SK-N-SH treated with all-trans-retinoic acid at 6 μM for 48 hours (cell line): ENCODE results near the gene CTBP2.

Experiments
- ATAC-seq: fragments of 200-7000 bp; cut with Tn5 transposase; 3 replicates; pipeline ENCODE4 v1.9.1; 2020; ENCODE audit warnings: mild to moderate bottlenecking, moderate library complexity
- ARNTL ChIP-seq: fragments of 450-650 bp; formaldehyde crosslinking; IDR thresholded peaks from 2 replicates; pipeline ENCODE4 v1.5.0; 2020; ENCODE audit warnings: low read depth, mild to moderate bottlenecking, moderate library complexity, borderline replicate concordance
- BACH2 ChIP-seq: fragments of 250-450 bp; sonication (Bioruptor Pico); IDR thresholded peaks from 2 replicates; pipeline ENCODE4 v1.9.0; 2021; ENCODE audit warnings: mild to moderate bottlenecking, borderline replicate concordance
- CREB5 ChIP-seq: fragments of 250-450 bp; sonication (Bioruptor Pico); IDR thresholded peaks from 2 replicates; pipeline ENCODE4 v1.5.1; 2020; ENCODE audit warnings: low read depth, mild to moderate bottlenecking, moderate library complexity
- CSDC2 ChIP-seq: fragments of 250-450 bp; sonication (Bioruptor Pico); IDR thresholded peaks from 2 replicates; pipeline ENCODE4 v1.5.0; 2020; ENCODE audit warnings: mild to moderate bottlenecking, moderate library complexity
- CSRNP3 ChIP-seq: fragments of 250-450 bp; sonication (Bioruptor Pico); IDR thresholded peaks from 2 replicates; pipeline ENCODE4 v1.5.1; 2021; ENCODE audit warnings: mild to moderate bottlenecking, moderate library complexity
- ESRRG ChIP-seq: fragments of 250-450 bp; sonication (Bioruptor Pico); IDR thresholded peaks from 2 replicates; pipeline ENCODE4 v1.6.1; 2021; ENCODE audit warnings: mild to moderate bottlenecking
- ISL1 ChIP-seq: fragments of 250-450 bp; sonication (Bioruptor Pico); IDR thresholded peaks from 2 replicates; pipeline ENCODE4 v2.1.2; 2022; ENCODE audit warnings: mild to moderate bottlenecking, moderate library complexity
- OSR1 ChIP-seq: fragments of 250-450 bp; sonication (Bioruptor Pico); IDR thresholded peaks from 2 replicates; pipeline ENCODE4 v1.8.0; 2022; ENCODE audit warnings: moderate library complexity, mild to moderate bottlenecking, inconsistent platforms
- PATZ1 ChIP-seq: fragments of 250-450 bp; sonication (Bioruptor Pico); IDR thresholded peaks from 2 replicates; pipeline ENCODE4 v1.8.0; 2020; ENCODE audit warnings: mild to moderate bottlenecking, moderate library complexity, borderline replicate concordance
- POU6F1 ChIP-seq: fragments of 250-450 bp; sonication (Bioruptor Pico); IDR thresholded peaks from 2 replicates; pipeline ENCODE4 v1.8.0; 2021; ENCODE audit warnings: low read depth, mild to moderate bottlenecking, moderate library complexity, borderline replicate concordance
- PPARA ChIP-seq: fragments of 250-450 bp; sonication (Bioruptor Pico); IDR thresholded peaks from 2 replicates; pipeline ENCODE4 v1.5.0; 2020; ENCODE audit warnings: mild to moderate bottlenecking, borderline replicate concordance
- RARB ChIP-seq: fragments of 250-450 bp; sonication (Bioruptor Pico); IDR thresholded peaks from 2 replicates; pipeline ENCODE4 v1.8.0; 2021; ENCODE audit warnings: mild to moderate bottlenecking, moderate library complexity
- SNAI2 ChIP-seq: fragments of 250-450 bp; sonication (Bioruptor Pico); IDR thresholded peaks from 2 replicates; pipeline ENCODE4 v1.5.0; 2020; ENCODE audit warnings: mild to moderate bottlenecking, moderate library complexity
- TOX ChIP-seq: fragments of 250-450 bp; sonication (Bioruptor Pico); IDR thresholded peaks from 2 replicates; pipeline ENCODE4 v1.8.0; 2021; ENCODE audit warnings: mild to moderate bottlenecking, moderate library complexity, borderline replicate concordance
- TSHZ2 ChIP-seq: fragments of 250-450 bp; sonication (Bioruptor Pico); IDR thresholded peaks from 2 replicates; pipeline ENCODE4 v1.5.0; 2020; ENCODE audit warnings: mild to moderate bottlenecking, moderate library complexity
- ZC3H10 ChIP-seq: fragments of 250-450 bp; sonication (Bioruptor Pico); IDR thresholded peaks from 2 replicates; pipeline ENCODE4 v1.5.1; 2021; ENCODE audit warnings: mild to moderate bottlenecking, moderate library complexity
- ZFP3 ChIP-seq: fragments of 250-450 bp; sonication (Bioruptor Pico); IDR thresholded peaks from 2 replicates; pipeline ENCODE4 v1.5.0; 2020; ENCODE audit warnings: mild to moderate bottlenecking, moderate library complexity
- ZFP30 ChIP-seq: fragments of 450-650 bp; formaldehyde crosslinking; IDR thresholded peaks from 2 replicates; pipeline ENCODE4 v1.5.0; 2022; ENCODE audit warnings: mild to moderate bottlenecking, moderate library complexity
- ZNF70 ChIP-seq: fragments of 450-650 bp; formaldehyde crosslinking; IDR thresholded peaks from 2 replicates; pipeline ENCODE4 v1.5.0; 2020; ENCODE audit warnings: mild to moderate bottlenecking, moderate library complexity
- ZNF8 ChIP-seq: fragments of 450-650 bp; formaldehyde crosslinking; IDR thresholded peaks from 2 replicates; pipeline ENCODE4 v1.5.0; 2020; ENCODE audit warnings: mild to moderate bottlenecking, moderate library complexity

CTBP2 gene

GRCh38 chr10:125159932-125160855 lies at the start of gene CTBP2:
Gene CTBP2 (minus strand): TSS chr10:125160563.
- ATAC-seq, result no peak
- TF ChIP-seq CSDC2 (no peak), ZC3H10 (CRISPR knock-in tag) (no peak), CREB5 (CRISPR knock-in tag) (no peak), TOX (CRISPR knock-in tag) (no peak), PPARA (CRISPR knock-in tag) (no peak), RARB (CRISPR knock-in tag) (no peak), ARNTL (CRISPR knock-in tag) (no peak), POU6F1 (no peak), ZNF70 (CRISPR knock-in tag) (no peak), CSRNP3 (CRISPR knock-in tag) (no peak), TSHZ2 (CRISPR knock-in tag) (no peak), SNAI2 (CRISPR knock-in tag) (no peak), PATZ1 (CRISPR knock-in tag) (no peak), OSR1 (no peak), BACH2 (CRISPR knock-in tag) (no peak), ZFP30 (CRISPR knock-in tag) (no peak), ISL1 (CRISPR knock-in tag) (no peak), ZNF8 (CRISPR knock-in tag) (no peak), ESRRG (CRISPR knock-in tag) (no peak)

- no peak for TF ChIP-seq SNAI2 (CRISPR knock-in tag)
- no peak for TF ChIP-seq ZNF70 (CRISPR knock-in tag)
- no peak for TF ChIP-seq TSHZ2 (CRISPR knock-in tag)
- no peak for TF ChIP-seq ZFP3 (CRISPR knock-in tag)
- no peak for TF ChIP-seq ISL1 (CRISPR knock-in tag)
- ATAC-seq, result no peak
Measured at GRCh38 chr10:125209591-125210355, 49.4 kb upstream of the CTBP2 start.
